IMR-90 (cell line): Measurements from ENCODE around the gene RAD51B. TPM values are rescaled to one million over a fixed set of nuclear protein-coding genes. Genes with fewer than 3 reads are reported as not detected.

ENCODE experiments used
- ATAC-seq: fragments of 200-7000 bp; cut with Tn5 transposase; 2 replicates; pipeline ENCODE4 v1.9.1; 2020; ENCODE audit warnings: low read depth, mild to moderate bottlenecking, moderate library complexity
- BruUV-seq: library from RNA; stranded (reverse); fragments of 400-500 nt; replicated peaks from 2 replicates; lab custom pipeline; 2021; lab: Mats Ljungman, UMichigan
- CTCF ChIA-PET: fragments of 300-600 bp; formaldehyde crosslinking; extraction: SDS; loops from one replicate; lab custom pipeline; 2021; ENCODE audit warnings: antibody characterized with exemption; lab: Yijun Ruan, JAX
- POLR2A ChIA-PET: fragments of 300-600 bp; sonication (Branson Sonifier 250); formaldehyde crosslinking; loops from one replicate; lab custom pipeline; 2022; ENCODE audit warnings: antibody characterized with exemption; ENCODE audit not compliant: unreplicated experiment; lab: Charles Lee
- DNase-seq: peaks from one replicate; pipeline ENCODE4 v3.0.0; 2013
- H2AFZ ChIP-seq: replicated peaks from 2 replicates; pipeline ENCODE3; 2013; ENCODE audit warnings: low read length, mild to moderate bottlenecking; ENCODE audit not compliant: poor library complexity
- H2AK5ac ChIP-seq: 2 replicates; pipeline ENCODE4 v1.6.1; 2013; ENCODE audit warnings: low read depth, low read length, inconsistent platforms
- H2AK9ac ChIP-seq: replicated peaks from 2 replicates; pipeline ENCODE3; 2013; ENCODE audit warnings: mild to moderate bottlenecking, low read depth, low read length, moderate library complexity; ENCODE audit not compliant: poor library complexity
- H2BK120ac ChIP-seq: 2 replicates; pipeline ENCODE4 v1.6.1; 2013; ENCODE audit warnings: low read depth, low read length, inconsistent platforms
- H2BK15ac ChIP-seq: 3 replicates; pipeline ENCODE4 v1.6.1; 2013; ENCODE audit warnings: low read depth, low read length, inconsistent platforms
- H2BK20ac ChIP-seq: 2 replicates; pipeline ENCODE4 v1.6.1; 2013; ENCODE audit warnings: low read depth, mild to moderate bottlenecking, inconsistent platforms, low read length, moderate library complexity
- H2BK5ac ChIP-seq: 2 replicates; pipeline ENCODE4 v1.6.1; 2013; ENCODE audit warnings: mild to moderate bottlenecking, low read depth, low read length, inconsistent platforms; ENCODE audit not compliant: poor library complexity, severe bottlenecking
- H3K14ac ChIP-seq: replicated peaks from 2 replicates; pipeline ENCODE4 v1.6.1; 2013; ENCODE audit warnings: low read depth, low read length, inconsistent platforms
- H3K18ac ChIP-seq: 2 replicates; pipeline ENCODE4 v1.6.1; 2013; ENCODE audit warnings: low read depth, low read length, control low read depth
- H3K23ac ChIP-seq: 2 replicates; pipeline ENCODE4 v1.6.1; 2013; ENCODE audit warnings: low read depth, low read length, inconsistent platforms
- H3K27ac ChIP-seq: 2 replicates; pipeline ENCODE4 v1.5.1; 2013; ENCODE audit warnings: mild to moderate bottlenecking, control low read depth, low read length; ENCODE audit not compliant: insufficient read depth
- H3K27me3 ChIP-seq: 2 replicates; pipeline ENCODE4 v1.6.1; 2013; ENCODE audit warnings: low read length; ENCODE audit not compliant: control insufficient read depth, insufficient read depth
- H3K36me3 ChIP-seq: 2 replicates; pipeline ENCODE4 v1.6.1; 2013; ENCODE audit warnings: low read length, mixed read lengths; ENCODE audit not compliant: control insufficient read depth, insufficient read depth
- H3K4ac ChIP-seq: 2 replicates; pipeline ENCODE4 v1.6.1; 2013; ENCODE audit warnings: low read depth, low read length, inconsistent platforms
- H3K4me1 ChIP-seq: 2 replicates; pipeline ENCODE4 v1.6.1; 2013; ENCODE audit warnings: low read length, mixed read lengths; ENCODE audit not compliant: control insufficient read depth, insufficient read depth
- H3K4me2 ChIP-seq: 2 replicates; pipeline ENCODE4 v1.6.1; 2013; ENCODE audit warnings: low read depth, mild to moderate bottlenecking, control low read depth, low read length, moderate library complexity
- H3K4me3 ChIP-seq: 2 replicates; pipeline ENCODE4 v1.5.1; 2013; ENCODE audit warnings: low read depth, mild to moderate bottlenecking, control low read depth, low read length, moderate library complexity; ENCODE audit not compliant: insufficient read depth
- H3K56ac ChIP-seq: 2 replicates; pipeline ENCODE4 v1.6.1; 2013; ENCODE audit warnings: low read length, inconsistent platforms; ENCODE audit not compliant: insufficient read depth; ENCODE audit errors: extremely low read depth
- H3K79me1 ChIP-seq, 2 experiments: 2 replicates each; pipeline ENCODE4 v1.6.1; 2013; ENCODE audit warnings: low read length in 2 of 2, inconsistent platforms in 1 of 2, low read depth in 1 of 2
- H3K9ac ChIP-seq: 2 replicates; pipeline ENCODE4 v1.6.1; 2013; ENCODE audit warnings: low read depth, low read length, control low read depth
- H3K9me1 ChIP-seq: 2 replicates; pipeline ENCODE4 v1.6.1; 2013; ENCODE audit warnings: low read length, inconsistent platforms; ENCODE audit not compliant: insufficient read depth
- H3K9me3 ChIP-seq: 2 replicates; pipeline ENCODE4 v1.6.1; 2013; ENCODE audit warnings: low read length; ENCODE audit not compliant: control insufficient read depth, insufficient read depth
- H4K20me1 ChIP-seq: 2 replicates; pipeline ENCODE4 v1.6.1; 2013; ENCODE audit warnings: low read length, inconsistent platforms; ENCODE audit not compliant: insufficient read depth
- H4K5ac ChIP-seq: 2 replicates; pipeline ENCODE4 v1.6.1; 2013; ENCODE audit warnings: mild to moderate bottlenecking, low read depth, low read length, control low read depth
- H4K8ac ChIP-seq, 2 experiments: 2 replicates each; pipeline ENCODE4 v1.6.1; 2013; ENCODE audit warnings: low read depth in 2 of 2, low read length in 2 of 2, control low read depth in 1 of 2, inconsistent platforms in 1 of 2
- H4K91ac ChIP-seq: 2 replicates; pipeline ENCODE4 v1.6.1; 2013; ENCODE audit warnings: low read depth, low read length, inconsistent platforms; ENCODE audit not compliant: insufficient read depth
- CEBPB ChIP-seq: IDR thresholded peaks from 2 replicates; pipeline ENCODE4 v1.6.1; 2012; ENCODE audit warnings: low read depth, low read length, improper control_type of control experiment
- CHD1 ChIP-seq: IDR thresholded peaks from 2 replicates; pipeline ENCODE4 v1.6.1; 2012; ENCODE audit warnings: low read depth, low read length, improper control_type of control experiment
- FOS ChIP-seq: fragments of 150-350 bp; IDR thresholded peaks from 2 replicates; pipeline ENCODE4 v1.6.1; 2016; ENCODE audit warnings: low read depth, low read length
- MAFK ChIP-seq: IDR thresholded peaks from 2 replicates; pipeline ENCODE4 v1.6.1; 2012; ENCODE audit warnings: low read depth, low read length, improper control_type of control experiment
- MAZ ChIP-seq: IDR thresholded peaks from 2 replicates; pipeline ENCODE4 v1.6.1; 2012; ENCODE audit warnings: low read depth, mild to moderate bottlenecking, low read length, improper control_type of control experiment, moderate library complexity, borderline replicate concordance
- POLR2A ChIP-seq: IDR thresholded peaks from 2 replicates; pipeline ENCODE4 v1.6.1; 2012; ENCODE audit warnings: mild to moderate bottlenecking, low read depth, low read length
- RCOR1 ChIP-seq: IDR thresholded peaks from 2 replicates; pipeline ENCODE4 v1.6.1; 2012; ENCODE audit warnings: mild to moderate bottlenecking, low read length, improper control_type of control experiment; ENCODE audit not compliant: insufficient replicate concordance
- RFX5 ChIP-seq: IDR thresholded peaks from 2 replicates; pipeline ENCODE4 v1.8.0; 2012; ENCODE audit warnings: low read depth, mild to moderate bottlenecking, low read length, moderate library complexity
- SMC3 ChIP-seq: fragments of 150-350 bp; IDR thresholded peaks from 2 replicates; pipeline ENCODE4 v1.6.1; 2016; ENCODE audit warnings: low read depth, mild to moderate bottlenecking, antibody characterized with exemption, low read length, moderate library complexity
- WGBS, 2 experiments: methylation state at CpG; one replicate each; pipeline versions ENCODE4 v1.1.5 to v1.1.7; 2013; ENCODE audit warnings: missing lambda C conversion rate in 2 of 2; ENCODE audit not compliant: insufficient read length in 1 of 2; ENCODE audit errors: extremely low coverage in 2 of 2; 5-methylcytosine and 5-hydroxymethylcytosine counted together
- dilution Hi-C: fragments of 300-500 bp; cut with HindIII; formaldehyde crosslinking; loops from one replicate; pipeline ENCODE4 v1.14.3; 2018; ENCODE audit warnings: low sequenced_read_pairs; ENCODE audit not compliant: unreplicated experiment
- in situ Hi-C: fragments of 300-500 bp; cut with MboI; formaldehyde crosslinking; loops from 3 replicates; pipeline ENCODE4 v1.14.3; 2019; ENCODE audit warnings: low sequenced_read_pairs, inconsistent platforms, mixed read lengths
- intact Hi-C: fragments of 100-400 bp; cut with micrococcal nuclease; formaldehyde crosslinking; loops from 2 replicates; pipeline ENCODE4 v1.10.0; 2022
- polyA plus RNA-seq, 3 experiments: library from polyadenylated mRNA; depleted of rRNA; stranded (reverse); fragments of >200 nt; gene quantifications; 2 replicates each; pipeline ENCODE4 v1.2.3, GENCODE V29; 2012; ENCODE audit warnings: low replicate concordance in 1 of 3
- total RNA-seq: library from RNA; depleted of rRNA; stranded (reverse); fragments of >200 nt; gene quantifications from 2 replicates; pipeline ENCODE4 v1.2.3, GENCODE V29; 2012
- TF ChIP-seq, protein P1 (sequence below): conservative IDR thresholded peaks from 2 replicates; pipeline ENCODE4 v1.5.1; 2012; ENCODE audit warnings: mild to moderate bottlenecking, low read depth, low read length, improper control_type of control experiment
- TF ChIP-seq, protein P2 (sequence below): fragments of 150-350 bp; IDR thresholded peaks from 2 replicates; pipeline ENCODE4 v1.6.1; 2016; ENCODE audit warnings: low read depth, mild to moderate bottlenecking, low read length, moderate library complexity, borderline replicate concordance
- TF ChIP-seq, protein P3 (sequence below): fragments of 150-350 bp; IDR thresholded peaks from 2 replicates; pipeline ENCODE4 v1.6.1; 2017; ENCODE audit warnings: mild to moderate bottlenecking, antibody characterized with exemption, low read length, low read depth

RAD51B gene
- total and polyA plus RNA-seq, 2 of the 4 experiments (the other 2 are of a cell fraction) = 5.1 to 18.8 TPM

DNA sequence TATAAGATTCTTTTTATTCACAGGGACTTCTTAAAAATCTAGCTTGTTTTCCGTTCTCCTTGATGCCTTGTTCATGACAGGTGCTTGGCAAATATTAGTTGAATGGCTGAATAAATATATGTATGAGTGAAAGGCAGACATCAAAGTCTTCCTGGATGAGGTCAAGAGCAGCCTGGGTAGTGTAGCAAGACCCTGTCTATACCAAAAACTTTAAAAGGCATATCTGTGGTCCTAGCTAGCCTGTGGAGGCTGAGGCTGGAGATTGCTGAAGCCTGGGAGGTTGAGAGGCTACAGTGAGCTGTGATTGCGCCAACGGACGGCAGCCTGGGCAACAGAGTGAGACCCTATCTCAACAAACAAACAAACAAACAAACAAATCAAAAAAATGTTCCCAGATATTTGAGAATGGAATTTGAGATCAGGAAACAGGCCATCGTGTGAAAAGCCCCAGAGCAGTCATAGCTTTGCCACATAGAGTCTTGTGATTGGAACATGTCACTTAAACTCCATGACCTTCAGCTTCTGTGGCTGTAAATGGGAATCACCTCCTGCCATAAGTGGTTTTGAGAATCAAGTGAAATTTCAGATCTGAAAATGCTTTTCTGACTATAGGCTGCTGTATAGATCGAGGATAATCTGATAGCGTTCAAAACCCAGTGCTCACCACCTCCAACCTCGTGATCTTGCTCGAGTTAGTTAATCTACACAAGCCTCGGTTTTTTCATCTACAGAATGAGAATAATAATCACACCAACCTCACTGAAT lies 908.9 kb downstream of the RAD51B start:
- dilution Hi-C loops (no loop called here), intact Hi-C loops (no loop called here), in situ Hi-C loops (no loop called here)
- Histone ChIP-seq H3K4me1 (no peaks in the 10 kb centered on the region), H2AK5ac (no peak overlapping the region), H4K91ac (no peak overlapping the region), H4K20me1 (no peaks in the 10 kb centered on the region), H3K18ac (no peak overlapping the region), H3K4me2 (no peak overlapping the region), H4K5ac (no peak overlapping the region), H3K9me1 (no peaks in the 10 kb centered on the region), H2AFZ (no peak overlapping the region), H3K36me3 (no peaks in the 10 kb centered on the region), H4K8ac (no peak overlapping the region), H3K23ac (no peak overlapping the region), H2BK15ac (no peak overlapping the region), H3K14ac (no peak overlapping the region), H3K9ac (no peak overlapping the region), H3K4ac (no peak overlapping the region), H2BK20ac (no peak overlapping the region), H2BK5ac (no peak overlapping the region), H3K79me1 (no peaks in the 10 kb centered on the region), H3K9me3 (no peaks in the 10 kb centered on the region), H2BK120ac (no peak overlapping the region), H3K4me3 (no peak overlapping the region), H3K27ac (no peak overlapping the region), H3K56ac (no peak overlapping the region), H3K27me3 (peaks cover 6% of the 10 kb centered on the region; the same call in 1 of the 2 replicates), H2AK9ac (no peak overlapping the region)
- ChIA-PET CTCF (no interaction called here), POLR2A (no interaction called here)
- WGBS, 2 experiments = 88% methylated on average over 4 of the region's 10 CpGs; no CpG with 5 or more reads in 1 of the 2 experiments
- TF ChIP-seq POLR2A = no peak
- TF ChIP-seq CEBPB = no peak
- no peak for TF ChIP-seq FOS
- no peak for TF ChIP-seq RFX5
- TF ChIP-seq, protein P1, sequence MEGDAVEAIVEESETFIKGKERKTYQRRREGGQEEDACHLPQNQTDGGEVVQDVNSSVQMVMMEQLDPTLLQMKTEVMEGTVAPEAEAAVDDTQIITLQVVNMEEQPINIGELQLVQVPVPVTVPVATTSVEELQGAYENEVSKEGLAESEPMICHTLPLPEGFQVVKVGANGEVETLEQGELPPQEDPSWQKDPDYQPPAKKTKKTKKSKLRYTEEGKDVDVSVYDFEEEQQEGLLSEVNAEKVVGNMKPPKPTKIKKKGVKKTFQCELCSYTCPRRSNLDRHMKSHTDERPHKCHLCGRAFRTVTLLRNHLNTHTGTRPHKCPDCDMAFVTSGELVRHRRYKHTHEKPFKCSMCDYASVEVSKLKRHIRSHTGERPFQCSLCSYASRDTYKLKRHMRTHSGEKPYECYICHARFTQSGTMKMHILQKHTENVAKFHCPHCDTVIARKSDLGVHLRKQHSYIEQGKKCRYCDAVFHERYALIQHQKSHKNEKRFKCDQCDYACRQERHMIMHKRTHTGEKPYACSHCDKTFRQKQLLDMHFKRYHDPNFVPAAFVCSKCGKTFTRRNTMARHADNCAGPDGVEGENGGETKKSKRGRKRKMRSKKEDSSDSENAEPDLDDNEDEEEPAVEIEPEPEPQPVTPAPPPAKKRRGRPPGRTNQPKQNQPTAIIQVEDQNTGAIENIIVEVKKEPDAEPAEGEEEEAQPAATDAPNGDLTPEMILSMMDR = no peak
- TF ChIP-seq RCOR1 = no peak
- no peak for TF ChIP-seq MAZ
- TF ChIP-seq, protein P2, sequence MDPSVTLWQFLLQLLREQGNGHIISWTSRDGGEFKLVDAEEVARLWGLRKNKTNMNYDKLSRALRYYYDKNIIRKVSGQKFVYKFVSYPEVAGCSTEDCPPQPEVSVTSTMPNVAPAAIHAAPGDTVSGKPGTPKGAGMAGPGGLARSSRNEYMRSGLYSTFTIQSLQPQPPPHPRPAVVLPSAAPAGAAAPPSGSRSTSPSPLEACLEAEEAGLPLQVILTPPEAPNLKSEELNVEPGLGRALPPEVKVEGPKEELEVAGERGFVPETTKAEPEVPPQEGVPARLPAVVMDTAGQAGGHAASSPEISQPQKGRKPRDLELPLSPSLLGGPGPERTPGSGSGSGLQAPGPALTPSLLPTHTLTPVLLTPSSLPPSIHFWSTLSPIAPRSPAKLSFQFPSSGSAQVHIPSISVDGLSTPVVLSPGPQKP = no peak
- no peak for TF ChIP-seq SMC3
- TF ChIP-seq MAFK = no peak
- TF ChIP-seq, protein P3, sequence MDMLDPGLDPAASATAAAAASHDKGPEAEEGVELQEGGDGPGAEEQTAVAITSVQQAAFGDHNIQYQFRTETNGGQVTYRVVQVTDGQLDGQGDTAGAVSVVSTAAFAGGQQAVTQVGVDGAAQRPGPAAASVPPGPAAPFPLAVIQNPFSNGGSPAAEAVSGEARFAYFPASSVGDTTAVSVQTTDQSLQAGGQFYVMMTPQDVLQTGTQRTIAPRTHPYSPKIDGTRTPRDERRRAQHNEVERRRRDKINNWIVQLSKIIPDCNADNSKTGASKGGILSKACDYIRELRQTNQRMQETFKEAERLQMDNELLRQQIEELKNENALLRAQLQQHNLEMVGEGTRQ = no peak
- TF ChIP-seq CHD1 = no peak
- ATAC-seq (no peak), DNase-seq (no peak)
- BruUV-seq = no TSS peak
